HepG2 (cell line): ENCODE measurements around the gene RPP21.

Source experiments
- HBP1 ChIP-seq: IDR thresholded peaks from 2 replicates; pipeline ENCODE4 v1.6.1; 2016; ENCODE audit warnings: low read depth, control low read depth
- HNRNPH1 ChIP-seq: fragments of 200-400 bp; formaldehyde crosslinking; optimal IDR thresholded peaks from 2 replicates; pipeline ENCODE3; 2017; ENCODE audit warnings: mild to moderate bottlenecking, low read depth, low read length
- SP1 ChIP-seq, 2 experiments: fragments of 450-650 bp in 1 of 2; sonication (generic) in 1 of 2; formaldehyde crosslinking in 1 of 2; IDR thresholded peaks; 2 replicates each; pipeline versions ENCODE4 v1.4.0 to v1.6.1; 2016 to 2020; ENCODE audit warnings: missing genetic modification reagents in 1 of 2
- ZNF207 ChIP-seq: fragments of 450-650 bp; IDR thresholded peaks from 2 replicates; pipeline ENCODE4 v1.6.1; 2016; ENCODE audit warnings: antibody characterized with exemption, borderline replicate concordance
- ZSCAN9 ChIP-seq: IDR thresholded peaks from 2 replicates; pipeline ENCODE4 v1.6.1; 2016; ENCODE audit warnings: borderline replicate concordance

GRCh38 chr6:30349421-30350177 is 4.6 kb downstream of the RPP21 start:
- TF ChIP-seq HBP1 (CRISPR knock-in tag) (no peak), ZSCAN9 (no peak), SP1 (IDR thresholded peaks at IDR 0.05) (no peak), SP1 (CRISPR knock-in tag; IDR thresholded peaks at IDR 0.05) (no peak), HNRNPH1 (no peak), ZNF207 (no peak)
